Right atrium auricular region (tissue), 2 donors: ENCODE data around the gene TSG101. TPM values are rescaled to one million over a fixed set of nuclear protein-coding genes. Genes with fewer than 3 reads are reported as not detected.

Experiments
- DNase-seq: peaks from one replicate; pipeline ENCODE4 v3.0.0-alpha.2; 2019; ENCODE audit warnings: low spot score
- H3K27ac ChIP-seq, 2 donors: fragments of 200-600 bp; sonication (generic); 1 replicate in 1 of 2; 2 replicates in 1 of 2; pipeline ENCODE4 v1.5.1; 2016 to 2019
- H3K27me3 ChIP-seq, 2 donors: fragments of 200-600 bp; sonication (generic); one replicate each; pipeline versions ENCODE4 v1.5.1 to v1.6.0; 2017 to 2019
- H3K36me3 ChIP-seq: fragments of 200-600 bp; sonication (generic); one replicate; pipeline ENCODE4 v1.5.1; 2016
- H3K4me1 ChIP-seq, 2 donors: fragments of 200-600 bp; sonication (generic); one replicate each; pipeline versions ENCODE4 v1.5.1 to v1.6.0; 2017 to 2019
- H3K4me3 ChIP-seq, 2 donors: fragments of 200-600 bp; sonication (generic); 1 replicate in 1 of 2; 2 replicates in 1 of 2; pipeline ENCODE4 v1.5.1; 2017 to 2019; ENCODE audit warnings: mild to moderate bottlenecking in 1 of 2, moderate library complexity in 1 of 2
- H3K9me3 ChIP-seq, 2 donors: fragments of 200-600 bp; sonication (generic); one replicate each; pipeline ENCODE4 v1.5.1; 2019
- CTCF ChIP-seq, 2 donors: fragments of 200-600 bp; sonication (generic); IDR thresholded peaks; one replicate each; pipeline ENCODE4 v1.5.1; 2019; ENCODE audit warnings: antibody characterized with exemption in 2 of 2
- total RNA-seq, 2 donors: library from RNA; depleted of rRNA; stranded (reverse); fragments of >200 nt; gene quantifications; one replicate each; pipeline ENCODE4 v1.1.0, GENCODE V29; 2016

TSG101 gene
- total RNA-seq, 2 donors from 2014 or later = 105 to 169 TPM

- H3K4me3 ChIP-seq = no peak overlapping the region
- H3K36me3 ChIP-seq = no peaks in the 10 kb centered on the region
- H3K9me3 ChIP-seq = no peaks in the 10 kb centered on the region
- no peak for DNase-seq
- no peaks in the 10 kb centered on the region for H3K27me3 ChIP-seq
- H3K4me1 ChIP-seq = no peaks in the 10 kb centered on the region
- no peak overlapping the region for H3K27ac ChIP-seq
- no peak for TF ChIP-seq CTCF (IDR thresholded peaks at IDR 0.05)
Measured at GRCh38 chr11:18466402-18466801, 60.3 kb downstream of the TSG101 start.

GRCh38 chr11:18463439-18463838 is 63.3 kb downstream of the TSG101 start:
- no peaks in the 10 kb centered on the region for H3K9me3 ChIP-seq
- DNase-seq = no peak
- H3K36me3 ChIP-seq = no peaks in the 10 kb centered on the region
- no peak overlapping the region for H3K27ac ChIP-seq
- no peaks in the 10 kb centered on the region for H3K27me3 ChIP-seq
- no peak overlapping the region for H3K4me3 ChIP-seq
- H3K4me1 ChIP-seq = no peaks in the 10 kb centered on the region
- TF ChIP-seq CTCF (IDR thresholded peaks at IDR 0.05) = no peak

GRCh38 chr11:18461909-18462308 is 64.8 kb downstream of the TSG101 start:
- no peaks in the 10 kb centered on the region for H3K9me3 ChIP-seq
- H3K27me3 ChIP-seq = no peaks in the 10 kb centered on the region
- DNase-seq = no peak

GRCh38 chr11:18459634-18460033 is 67.1 kb downstream of the TSG101 start:
- H3K27ac ChIP-seq = no peak overlapping the region
- H3K9me3 ChIP-seq = no peaks in the 10 kb centered on the region
- no peak overlapping the region for H3K4me3 ChIP-seq
- DNase-seq = no peak
- no peaks in the 10 kb centered on the region for H3K4me1 ChIP-seq
- no peaks in the 10 kb centered on the region for H3K36me3 ChIP-seq
- no peak for TF ChIP-seq CTCF (IDR thresholded peaks at IDR 0.05)
- H3K27me3 ChIP-seq = no peaks in the 10 kb centered on the region

More at GRCh38 chr11:18461909-18462308, 64.8 kb downstream of the TSG101 start:
- no peak for TF ChIP-seq CTCF (IDR thresholded peaks at IDR 0.05)
- Histone ChIP-seq H3K4me1 (no peaks in the 10 kb centered on the region), H3K36me3 (no peaks in the 10 kb centered on the region), H3K4me3 (no peak overlapping the region), H3K27ac (no peak overlapping the region)

- H3K27ac ChIP-seq = no peak overlapping the region
- no peaks in the 10 kb centered on the region for H3K9me3 ChIP-seq
- no peaks in the 10 kb centered on the region for H3K36me3 ChIP-seq
- TF ChIP-seq CTCF (IDR thresholded peaks at IDR 0.05) = no peak
- no peak overlapping the region for H3K4me3 ChIP-seq
- no peaks in the 10 kb centered on the region for H3K27me3 ChIP-seq
- DNase-seq = no peak
- no peaks in the 10 kb centered on the region for H3K4me1 ChIP-seq
Measured at GRCh38 chr11:18457450-18457849, 69.3 kb downstream of the TSG101 start.

- peak within 1 kb of the TSS in 1 of 2 donors; percentile 9 for H3K4me3 ChIP-seq
- H3K9me3 ChIP-seq = no peaks in the 10 kb centered on the region
- H3K4me1 ChIP-seq = no peaks in the 10 kb centered on the region
- no peaks in the 10 kb centered on the region for H3K36me3 ChIP-seq
- H3K27me3 ChIP-seq = no peaks in the 10 kb centered on the region
- DNase-seq = no peak
- no peak within 1 kb of the TSS for H3K27ac ChIP-seq
- TF ChIP-seq CTCF (IDR thresholded peaks at IDR 0.05) = no peak
Measured at GRCh38 chr11:18455686-18456372, 70.9 kb downstream of the TSG101 start, which contains the start of gene LDHAL6A. Gene LDHAL6A (plus strand): TSS chr11:18455856. CDS start chr11:18456681, 825 bp downstream.
